H1 (cell line): ENCODE data around the gene SLIT3. TPM values are rescaled to one million over a fixed set of nuclear protein-coding genes. Genes with fewer than 3 reads are reported as not detected.

Source experiments
- BCL11A ChIP-seq, 2 experiments: IDR thresholded peaks; one replicate each; pipeline ENCODE4 v1.6.1; 2011; ENCODE audit warnings: low read depth in 2 of 2, low read length in 2 of 2, mild to moderate bottlenecking in 2 of 2
- GTF2F1 ChIP-seq: IDR thresholded peaks from 2 replicates; pipeline ENCODE4 v1.6.1; 2012; ENCODE audit warnings: low read depth, low read length, improper control_type of control experiment, borderline replicate concordance
- KDM1A ChIP-seq: fragments of 200-600, 300-600 bp; sonication (generic); IDR thresholded peaks from 2 replicates; pipeline ENCODE4 v1.7.1; 2016; ENCODE audit warnings: mild to moderate bottlenecking, low read length, borderline replicate concordance
- PHF8 ChIP-seq: fragments of 200-600 bp; sonication (generic); conservative IDR thresholded peaks from 2 replicates; pipeline ENCODE4 v1.7.1; 2012; ENCODE audit warnings: low read depth, mild to moderate bottlenecking, inconsistent platforms, low read length, moderate library complexity
- polyA plus RNA-seq, 7 experiments: library from polyadenylated mRNA; depleted of rRNA in 3 of 7; stranded (reverse) in 5 of 7; unstranded in 2 of 7; fragments of >200 nt in 5 of 7; fragments of 200-250 nt in 2 of 7; gene quantifications; 1 replicate in 5 of 7; 2 replicates in 1 of 7; 4 replicates in 1 of 7; pipeline versions ENCODE4 v1.2.1 to v1.2.3, GENCODE V29; 2011 to 2013; ENCODE audit warnings: missing spikeins in 2 of 7, mixed read lengths in 2 of 7
- total RNA-seq: library from RNA; stranded (reverse); fragmentation: NEBNext Ultra II Directional; extraction: Animal tissue kit (Norgen Biotek cat#: 25700); gene quantifications from 2 replicates; pipeline ENCODE4 v1.2.1, GENCODE V29; 2021
- TF ChIP-seq, protein P1 (sequence below): IDR thresholded peaks from 2 replicates; pipeline ENCODE4 v1.6.1; 2012; ENCODE audit warnings: low read length, inconsistent platforms
- TF ChIP-seq, protein P2 (sequence below): fragments of 300-600 bp; sonication (generic); IDR thresholded peaks from 2 replicates; pipeline ENCODE4 v1.7.1; 2012; ENCODE audit warnings: low read length, moderate library complexity, mild to moderate bottlenecking, inconsistent platforms; ENCODE audit not compliant: insufficient replicate concordance

Gene SLIT3
- total and polyA plus RNA-seq, 2 of the 8 experiments (the other 6 are each of a cell fraction or from before 2014, with no cell fraction given): 1.1 to 1.2 TPM

DNA sequence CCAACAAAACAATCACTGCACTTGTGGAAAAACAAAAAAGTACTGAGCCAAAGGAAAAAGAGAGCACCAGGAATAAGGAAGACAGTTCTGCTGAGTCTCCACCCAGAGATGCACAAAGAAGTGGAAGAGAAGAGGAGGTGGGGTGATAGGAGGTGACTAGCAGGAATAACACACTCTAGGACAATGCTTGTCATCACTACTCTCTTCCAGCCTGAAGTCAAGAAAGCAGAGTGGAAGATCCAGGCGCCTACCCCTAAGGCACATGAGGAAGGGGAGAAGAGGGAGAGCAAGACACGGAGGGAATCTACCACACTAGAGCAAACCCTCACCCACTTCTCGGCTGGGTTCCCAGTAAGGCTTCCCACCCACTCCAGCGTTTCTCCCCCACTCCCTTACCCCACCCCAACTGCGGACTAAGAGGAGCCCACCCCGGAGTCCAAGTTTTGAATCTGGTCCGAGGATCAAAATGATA is 1.7 kb downstream of the SLIT3 start (continued):
- no peak for TF ChIP-seq PHF8
- no peak for TF ChIP-seq KDM1A
- TF ChIP-seq, protein P1, sequence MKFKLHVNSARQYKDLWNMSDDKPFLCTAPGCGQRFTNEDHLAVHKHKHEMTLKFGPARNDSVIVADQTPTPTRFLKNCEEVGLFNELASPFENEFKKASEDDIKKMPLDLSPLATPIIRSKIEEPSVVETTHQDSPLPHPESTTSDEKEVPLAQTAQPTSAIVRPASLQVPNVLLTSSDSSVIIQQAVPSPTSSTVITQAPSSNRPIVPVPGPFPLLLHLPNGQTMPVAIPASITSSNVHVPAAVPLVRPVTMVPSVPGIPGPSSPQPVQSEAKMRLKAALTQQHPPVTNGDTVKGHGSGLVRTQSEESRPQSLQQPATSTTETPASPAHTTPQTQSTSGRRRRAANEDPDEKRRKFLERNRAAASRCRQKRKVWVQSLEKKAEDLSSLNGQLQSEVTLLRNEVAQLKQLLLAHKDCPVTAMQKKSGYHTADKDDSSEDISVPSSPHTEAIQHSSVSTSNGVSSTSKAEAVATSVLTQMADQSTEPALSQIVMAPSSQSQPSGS: no peak
- TF ChIP-seq GTF2F1: no peak
- no peak for TF ChIP-seq BCL11A (IDR thresholded peaks at IDR 0.05; ENCODE audit: low read depth in 2 of 2, low read length in 2 of 2)
- TF ChIP-seq, protein P2, sequence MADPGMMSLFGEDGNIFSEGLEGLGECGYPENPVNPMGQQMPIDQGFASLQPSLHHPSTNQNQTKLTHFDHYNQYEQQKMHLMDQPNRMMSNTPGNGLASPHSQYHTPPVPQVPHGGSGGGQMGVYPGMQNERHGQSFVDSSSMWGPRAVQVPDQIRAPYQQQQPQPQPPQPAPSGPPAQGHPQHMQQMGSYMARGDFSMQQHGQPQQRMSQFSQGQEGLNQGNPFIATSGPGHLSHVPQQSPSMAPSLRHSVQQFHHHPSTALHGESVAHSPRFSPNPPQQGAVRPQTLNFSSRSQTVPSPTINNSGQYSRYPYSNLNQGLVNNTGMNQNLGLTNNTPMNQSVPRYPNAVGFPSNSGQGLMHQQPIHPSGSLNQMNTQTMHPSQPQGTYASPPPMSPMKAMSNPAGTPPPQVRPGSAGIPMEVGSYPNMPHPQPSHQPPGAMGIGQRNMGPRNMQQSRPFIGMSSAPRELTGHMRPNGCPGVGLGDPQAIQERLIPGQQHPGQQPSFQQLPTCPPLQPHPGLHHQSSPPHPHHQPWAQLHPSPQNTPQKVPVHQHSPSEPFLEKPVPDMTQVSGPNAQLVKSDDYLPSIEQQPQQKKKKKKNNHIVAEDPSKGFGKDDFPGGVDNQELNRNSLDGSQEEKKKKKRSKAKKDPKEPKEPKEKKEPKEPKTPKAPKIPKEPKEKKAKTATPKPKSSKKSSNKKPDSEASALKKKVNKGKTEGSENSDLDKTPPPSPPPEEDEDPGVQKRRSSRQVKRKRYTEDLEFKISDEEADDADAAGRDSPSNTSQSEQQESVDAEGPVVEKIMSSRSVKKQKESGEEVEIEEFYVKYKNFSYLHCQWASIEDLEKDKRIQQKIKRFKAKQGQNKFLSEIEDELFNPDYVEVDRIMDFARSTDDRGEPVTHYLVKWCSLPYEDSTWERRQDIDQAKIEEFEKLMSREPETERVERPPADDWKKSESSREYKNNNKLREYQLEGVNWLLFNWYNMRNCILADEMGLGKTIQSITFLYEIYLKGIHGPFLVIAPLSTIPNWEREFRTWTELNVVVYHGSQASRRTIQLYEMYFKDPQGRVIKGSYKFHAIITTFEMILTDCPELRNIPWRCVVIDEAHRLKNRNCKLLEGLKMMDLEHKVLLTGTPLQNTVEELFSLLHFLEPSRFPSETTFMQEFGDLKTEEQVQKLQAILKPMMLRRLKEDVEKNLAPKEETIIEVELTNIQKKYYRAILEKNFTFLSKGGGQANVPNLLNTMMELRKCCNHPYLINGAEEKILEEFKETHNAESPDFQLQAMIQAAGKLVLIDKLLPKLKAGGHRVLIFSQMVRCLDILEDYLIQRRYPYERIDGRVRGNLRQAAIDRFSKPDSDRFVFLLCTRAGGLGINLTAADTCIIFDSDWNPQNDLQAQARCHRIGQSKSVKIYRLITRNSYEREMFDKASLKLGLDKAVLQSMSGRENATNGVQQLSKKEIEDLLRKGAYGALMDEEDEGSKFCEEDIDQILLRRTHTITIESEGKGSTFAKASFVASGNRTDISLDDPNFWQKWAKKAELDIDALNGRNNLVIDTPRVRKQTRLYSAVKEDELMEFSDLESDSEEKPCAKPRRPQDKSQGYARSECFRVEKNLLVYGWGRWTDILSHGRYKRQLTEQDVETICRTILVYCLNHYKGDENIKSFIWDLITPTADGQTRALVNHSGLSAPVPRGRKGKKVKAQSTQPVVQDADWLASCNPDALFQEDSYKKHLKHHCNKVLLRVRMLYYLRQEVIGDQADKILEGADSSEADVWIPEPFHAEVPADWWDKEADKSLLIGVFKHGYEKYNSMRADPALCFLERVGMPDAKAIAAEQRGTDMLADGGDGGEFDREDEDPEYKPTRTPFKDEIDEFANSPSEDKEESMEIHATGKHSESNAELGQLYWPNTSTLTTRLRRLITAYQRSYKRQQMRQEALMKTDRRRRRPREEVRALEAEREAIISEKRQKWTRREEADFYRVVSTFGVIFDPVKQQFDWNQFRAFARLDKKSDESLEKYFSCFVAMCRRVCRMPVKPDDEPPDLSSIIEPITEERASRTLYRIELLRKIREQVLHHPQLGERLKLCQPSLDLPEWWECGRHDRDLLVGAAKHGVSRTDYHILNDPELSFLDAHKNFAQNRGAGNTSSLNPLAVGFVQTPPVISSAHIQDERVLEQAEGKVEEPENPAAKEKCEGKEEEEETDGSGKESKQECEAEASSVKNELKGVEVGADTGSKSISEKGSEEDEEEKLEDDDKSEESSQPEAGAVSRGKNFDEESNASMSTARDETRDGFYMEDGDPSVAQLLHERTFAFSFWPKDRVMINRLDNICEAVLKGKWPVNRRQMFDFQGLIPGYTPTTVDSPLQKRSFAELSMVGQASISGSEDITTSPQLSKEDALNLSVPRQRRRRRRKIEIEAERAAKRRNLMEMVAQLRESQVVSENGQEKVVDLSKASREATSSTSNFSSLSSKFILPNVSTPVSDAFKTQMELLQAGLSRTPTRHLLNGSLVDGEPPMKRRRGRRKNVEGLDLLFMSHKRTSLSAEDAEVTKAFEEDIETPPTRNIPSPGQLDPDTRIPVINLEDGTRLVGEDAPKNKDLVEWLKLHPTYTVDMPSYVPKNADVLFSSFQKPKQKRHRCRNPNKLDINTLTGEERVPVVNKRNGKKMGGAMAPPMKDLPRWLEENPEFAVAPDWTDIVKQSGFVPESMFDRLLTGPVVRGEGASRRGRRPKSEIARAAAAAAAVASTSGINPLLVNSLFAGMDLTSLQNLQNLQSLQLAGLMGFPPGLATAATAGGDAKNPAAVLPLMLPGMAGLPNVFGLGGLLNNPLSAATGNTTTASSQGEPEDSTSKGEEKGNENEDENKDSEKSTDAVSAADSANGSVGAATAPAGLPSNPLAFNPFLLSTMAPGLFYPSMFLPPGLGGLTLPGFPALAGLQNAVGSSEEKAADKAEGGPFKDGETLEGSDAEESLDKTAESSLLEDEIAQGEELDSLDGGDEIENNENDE: no peak
